ENCODE measurements around the gene CBX5.
A peak's percentile ranks its signal among the peaks of the same experiment; 100 is the strongest.

The CBX5 gene

DNA sequence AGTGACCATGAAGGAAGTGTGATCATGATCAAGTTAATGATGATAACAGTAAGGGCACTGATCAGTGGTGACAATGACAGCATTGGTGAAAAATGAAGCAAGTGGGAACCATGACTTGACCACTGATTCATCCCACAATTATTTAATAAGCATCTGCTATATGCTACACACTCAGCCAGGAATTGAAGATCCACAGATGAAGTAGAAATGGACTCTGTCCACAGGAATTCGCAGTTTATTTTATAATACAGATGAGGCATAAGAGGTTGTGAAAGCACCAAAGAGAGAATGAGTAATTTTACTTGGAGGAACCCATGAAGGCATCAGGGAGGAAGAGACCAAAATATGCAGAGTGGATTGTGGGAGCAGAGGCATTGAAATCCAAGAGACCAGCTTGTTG lies 57.3 kb downstream of the CBX5 start:
- DNase-seq (ENCODE audit: low read depth in 2 of 2): no peak

- DNase-seq (ENCODE audit: low read depth in 2 of 2): no peak
Measured at GRCh38 chr12:54221402-54221984, 58.4 kb downstream of the CBX5 start.

GRCh38 chr12:54220567-54220966 lies 59.4 kb downstream of the CBX5 start:
- no peak for DNase-seq (ENCODE audit: low read depth in 2 of 2)

DNA sequence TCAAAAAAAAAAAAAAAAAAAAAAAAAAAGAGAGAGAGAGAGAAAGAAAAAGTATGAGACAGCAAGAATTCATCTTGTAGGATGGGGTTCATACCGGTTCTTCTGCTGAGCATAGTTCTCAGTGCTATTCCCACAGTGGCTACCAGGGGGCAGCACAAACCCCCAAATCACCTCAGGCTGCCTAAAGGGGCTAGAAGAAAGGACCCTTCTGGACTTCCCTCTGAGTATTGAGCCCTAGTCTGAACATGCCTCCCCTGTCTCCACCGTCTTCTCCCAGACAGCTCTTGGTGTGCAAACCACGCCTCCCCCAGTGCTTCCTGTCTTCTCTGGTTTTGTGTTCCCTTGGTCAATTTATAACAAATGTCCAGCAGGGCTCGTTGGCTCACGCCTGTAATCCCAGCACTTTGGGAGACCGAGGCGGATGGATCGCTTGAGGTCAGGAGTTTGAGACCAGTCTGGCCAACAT lies 59.8 kb downstream of the CBX5 start:
- peak in 1 of 2 donors; percentile 47 for DNase-seq (ENCODE audit: low read depth in 2 of 2)

DNA sequence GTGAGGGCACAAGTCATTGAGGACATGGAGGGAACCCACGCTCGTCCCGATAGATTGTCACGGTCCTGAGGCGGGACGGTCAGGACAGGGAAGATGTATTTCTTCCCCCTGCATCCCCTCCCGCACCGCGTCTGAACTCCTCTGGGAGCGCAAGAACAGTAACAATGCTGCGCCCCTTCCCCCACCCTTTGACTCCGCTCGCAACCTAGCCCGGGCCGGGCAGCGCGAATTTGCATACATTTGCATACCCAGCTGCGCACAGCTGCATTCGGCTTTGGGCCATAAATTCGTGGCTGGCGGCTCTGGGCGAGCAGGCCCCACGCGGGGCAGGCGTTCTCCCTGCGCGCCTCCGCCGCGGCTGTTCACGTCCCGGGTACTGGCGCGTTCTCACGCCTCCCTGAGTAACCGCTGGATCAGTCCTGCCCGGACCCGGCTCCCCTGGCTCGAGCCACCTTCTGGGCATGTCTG lies 62.1 kb downstream of the CBX5 start:
- DNase-seq (ENCODE audit: low read depth in 2 of 2): no peak

DNA sequence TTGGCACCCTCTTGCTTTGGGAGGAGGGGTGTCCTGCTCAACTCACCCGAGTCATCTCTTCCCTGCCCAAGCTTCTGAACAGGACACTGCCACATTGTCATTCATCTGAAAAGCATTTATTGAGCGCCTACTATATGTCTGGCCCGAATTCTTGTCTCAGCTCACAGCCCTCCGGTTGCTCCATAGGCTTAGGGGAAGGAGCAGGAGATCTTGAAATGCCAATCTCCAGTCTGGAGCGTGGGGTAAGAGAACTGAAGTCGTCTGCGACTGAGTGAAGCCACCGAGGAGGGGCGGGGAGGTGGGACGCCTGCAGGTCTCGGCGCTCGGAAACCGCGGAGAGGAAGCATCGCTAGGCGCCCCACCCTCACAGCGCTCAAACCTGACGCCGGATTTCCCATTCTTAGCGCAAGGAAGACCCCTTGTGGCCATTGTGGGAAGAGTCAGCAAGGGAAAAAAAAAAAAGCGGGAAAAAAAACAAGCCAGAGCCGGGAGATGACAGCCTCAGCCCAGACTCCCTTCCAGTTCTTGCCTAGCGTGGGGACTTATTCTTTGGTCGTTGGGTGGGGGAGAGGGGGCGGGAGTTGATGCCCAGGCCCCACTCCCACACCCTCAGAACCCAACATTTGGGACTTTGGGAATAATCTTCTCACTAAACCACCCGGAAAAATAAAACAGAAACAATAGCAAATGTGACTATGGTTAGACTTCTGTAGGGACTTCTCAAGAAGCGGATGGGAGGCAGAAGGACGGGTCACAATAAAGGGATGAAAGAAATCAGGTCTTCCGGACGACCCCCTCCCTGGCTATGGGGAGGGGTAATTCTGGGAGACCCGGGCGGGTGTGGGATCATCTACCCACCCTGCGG lies 62.9 kb downstream of the CBX5 start:
- DNase-seq (ENCODE audit: low read depth in 2 of 2): peak; percentile 47 to 65

DNA sequence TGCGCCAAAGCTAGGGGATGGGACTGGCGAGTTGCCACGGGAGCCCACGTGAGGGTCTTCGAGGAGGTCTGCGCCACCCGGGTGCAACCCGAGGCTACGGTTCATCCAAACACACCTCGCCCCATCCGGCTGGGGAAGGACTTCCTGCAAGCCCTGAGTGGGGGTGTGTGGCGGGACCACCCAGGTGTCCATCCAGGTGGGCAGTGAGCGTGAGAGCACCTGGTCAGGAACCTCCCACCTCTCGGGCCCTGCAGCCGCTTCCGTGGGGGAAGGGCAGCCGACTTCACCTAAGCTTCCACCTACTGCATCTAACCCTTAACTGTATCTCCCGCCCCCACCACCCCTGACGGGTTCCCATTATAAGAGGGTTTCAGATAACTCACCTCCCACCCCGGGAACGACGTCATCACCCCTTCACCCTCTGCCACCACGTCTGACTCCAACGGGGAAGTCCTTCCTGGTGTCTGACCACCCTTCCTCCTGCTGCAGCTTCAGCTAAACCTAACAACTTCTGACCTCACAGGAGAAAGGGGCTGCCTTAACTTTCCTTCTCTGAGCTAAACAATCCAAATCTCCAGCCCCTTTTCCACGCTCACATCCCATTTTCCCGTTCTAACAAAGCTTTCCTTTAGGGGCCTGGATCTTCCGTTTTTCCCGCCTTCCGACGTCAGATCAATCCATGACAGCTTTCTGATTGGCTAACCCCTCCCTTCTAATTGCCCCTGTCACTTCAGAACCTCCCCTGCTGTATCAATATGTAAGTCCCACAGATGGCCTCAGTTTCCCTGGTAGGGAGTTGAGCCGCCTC lies 63.7 kb downstream of the CBX5 start:
- DNase-seq (ENCODE audit: low read depth in 2 of 2): peak in 1 of 2 donors; percentile 27

DNA sequence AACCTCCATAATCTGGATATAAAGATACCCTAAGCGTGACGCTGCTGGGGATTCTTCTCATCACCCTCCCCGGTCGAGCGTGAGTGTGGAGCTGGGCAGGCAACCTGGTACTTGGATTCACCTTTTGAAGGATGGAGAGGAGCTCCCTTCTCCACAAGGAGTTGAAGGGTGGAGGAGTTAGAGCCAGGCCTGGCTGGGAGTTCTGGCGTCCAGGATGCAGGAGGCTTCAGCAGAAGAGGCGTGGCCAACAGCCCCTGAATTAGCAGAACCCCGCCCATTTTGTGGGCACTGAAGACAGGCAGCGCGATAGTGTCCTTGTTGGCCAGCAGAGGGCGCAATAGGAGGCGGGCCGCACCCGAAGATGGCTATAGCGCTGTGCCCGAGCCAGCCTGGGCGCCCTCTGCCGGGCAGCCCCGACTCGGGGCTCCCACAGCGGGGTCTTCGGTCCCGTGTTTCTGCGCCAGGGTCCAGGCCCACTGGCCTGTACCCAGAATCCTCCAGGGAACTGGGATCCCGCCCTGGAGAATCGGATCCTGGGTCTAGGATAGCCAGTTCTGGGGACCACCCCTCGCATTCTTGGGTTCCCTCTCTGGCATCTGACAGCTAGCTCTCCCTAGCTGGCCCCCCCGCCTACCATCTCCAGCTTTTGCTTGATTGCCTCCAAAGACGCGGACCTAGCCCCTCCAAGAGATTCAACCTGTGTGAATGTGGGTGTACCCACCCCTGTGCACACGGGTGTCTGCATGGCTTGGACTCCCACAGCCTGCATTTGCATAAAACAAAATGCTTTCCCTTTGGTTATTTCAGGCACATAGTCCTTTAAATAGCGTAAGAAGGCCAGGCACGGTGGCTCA lies 65.1 kb downstream of the CBX5 start:
- peak; percentile 83 to 90 for DNase-seq (ENCODE audit: low read depth in 2 of 2)

- DNase-seq (ENCODE audit: low read depth in 2 of 2): no peak
Measured at GRCh38 chr12:54213079-54213478, 66.8 kb downstream of the CBX5 start.

DNA sequence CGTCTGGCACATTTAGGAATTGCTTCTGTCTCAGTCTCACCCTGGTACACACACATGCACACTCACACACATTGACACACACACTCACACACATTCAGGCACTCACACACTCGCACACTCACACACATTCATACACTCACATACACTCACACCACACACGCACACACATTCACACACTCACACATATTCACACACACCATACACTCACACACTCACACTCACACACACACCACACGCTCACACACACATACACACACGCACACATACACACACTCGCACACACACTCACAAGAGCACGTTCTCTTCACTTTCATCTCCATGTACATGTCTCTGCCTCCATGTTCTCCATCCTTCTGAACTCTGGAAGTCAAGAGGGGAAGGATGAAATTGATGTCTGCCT lies 68.0 kb downstream of the CBX5 start:
- DNase-seq (ENCODE audit: low read depth in 2 of 2): no peak

- no peak for DNase-seq (ENCODE audit: low read depth in 2 of 2)
Measured at GRCh38 chr12:54210400-54210790, 69.5 kb downstream of the CBX5 start.

GRCh38 chr12:54208591-54208990 lies 71.3 kb downstream of the CBX5 start:
- DNase-seq (ENCODE audit: low read depth in 2 of 2): no peak

DNA sequence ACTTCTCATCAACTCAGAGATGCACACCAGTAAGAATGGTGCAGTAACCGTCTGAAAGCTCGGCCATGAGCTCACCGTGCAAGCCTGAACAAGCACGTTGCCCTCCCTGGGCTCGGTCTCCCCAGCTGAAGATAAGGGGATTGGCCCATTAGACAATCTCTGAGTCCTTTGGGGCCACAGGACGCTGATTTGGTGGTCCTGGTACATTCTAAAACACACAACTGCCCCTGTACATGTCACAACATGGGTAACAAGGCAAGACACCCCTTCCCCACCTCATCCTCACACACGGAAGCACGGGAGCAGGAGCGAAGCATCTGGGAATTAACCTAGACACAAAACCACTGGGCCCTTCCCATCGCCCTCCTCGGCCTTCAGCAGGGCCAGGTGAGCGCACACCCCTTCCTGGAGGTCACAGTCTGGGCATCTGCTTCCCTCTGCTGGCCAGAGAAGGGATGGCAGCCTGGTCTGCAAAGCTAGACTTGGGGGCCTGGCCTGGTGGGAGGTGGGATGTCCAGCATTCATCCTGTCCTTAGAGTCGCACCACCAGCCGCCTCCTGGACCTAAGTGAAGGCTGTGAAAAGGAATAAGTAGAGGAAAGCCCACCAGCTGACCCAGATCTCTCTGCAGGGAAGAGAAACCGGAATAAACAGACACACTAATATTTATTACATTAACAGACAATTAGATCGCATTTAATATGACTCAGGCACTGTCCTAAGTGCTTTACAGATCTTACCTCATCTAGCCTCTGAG lies 72.2 kb downstream of the CBX5 start:
- DNase-seq (ENCODE audit: low read depth in 2 of 2): peak; percentile 60 to 72

- DNase-seq (ENCODE audit: low read depth in 2 of 2): no peak
Measured at GRCh38 chr12:54206791-54207190, 73.1 kb downstream of the CBX5 start.

GRCh38 chr12:54204316-54204715 lies 75.6 kb downstream of the CBX5 start:
- DNase-seq (ENCODE audit: low read depth in 2 of 2): no peak

- peak; percentile 50 for DNase-seq (ENCODE audit: low read depth in 2 of 2)
Measured at GRCh38 chr12:54201001-54201794, 78.7 kb downstream of the CBX5 start.

DNA sequence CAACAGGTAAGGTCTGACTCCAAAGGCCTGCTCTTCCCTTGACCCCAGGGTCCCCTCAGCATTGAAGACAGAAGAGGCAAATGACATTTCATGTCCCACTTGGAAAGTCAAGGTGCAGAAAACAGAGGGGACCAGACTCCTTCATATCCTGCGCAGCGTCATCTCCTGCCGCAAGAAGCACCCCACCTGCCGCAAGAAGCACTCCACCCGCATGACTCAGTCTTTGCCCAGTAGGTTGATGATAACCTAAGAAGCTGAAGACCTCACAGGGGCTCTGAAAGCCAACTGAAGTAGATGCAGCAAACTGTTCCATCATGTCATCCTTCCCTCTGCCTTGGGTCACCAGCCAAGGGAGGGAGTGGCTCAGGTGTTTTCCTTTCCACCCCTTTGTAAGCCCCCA lies 79.5 kb downstream of the CBX5 start:
- DNase-seq (ENCODE audit: low read depth in 2 of 2): no peak

- DNase-seq (ENCODE audit: low read depth in 2 of 2): no peak
Measured at GRCh38 chr12:54199917-54200316, 80.0 kb downstream of the CBX5 start.

- DNase-seq (ENCODE audit: low read depth in 2 of 2): no peak
Measured at GRCh38 chr12:54199034-54199433, 80.9 kb downstream of the CBX5 start.

GRCh38 chr12:54197431-54197909 lies 82.5 kb downstream of the CBX5 start:
- no peak for DNase-seq (ENCODE audit: low read depth in 2 of 2)

Measured in stimulated activated CD4-positive, alpha-beta T cell treated with anti-CD3 and anti-CD28 coated beads, Interleukin-15, amount 100 ng/mL, for 48 hours (primary cell).